GM10248 (cell line): ENCODE results near the gene CD200R1L.
"Not testable (repeated sequence)": the region's sequence is repeated elsewhere in the genome, so short reads cannot be mapped to it uniquely, and the experiment has no call there.

Source experiments
- CTCF ChIA-PET: fragments of 300-600 bp; sonication (Branson Sonifier 250); formaldehyde crosslinking; extraction: SDS; loops from one replicate; lab custom pipeline; 2021; ENCODE audit warnings: antibody characterized with exemption; lab: Yijun Ruan, JAX
- POLR2A ChIA-PET: fragments of 350-650 bp; sonication (Branson Sonifier 250); formaldehyde crosslinking; extraction: SDS; loops from one replicate; lab custom pipeline; 2020; ENCODE audit warnings: antibody characterized with exemption; lab: Yijun Ruan, JAX
- DNase-seq: peaks from one replicate; pipeline ENCODE4 v3.0.0; 2012; ENCODE audit errors: extremely low spot score
- CTCF ChIP-seq: IDR thresholded peaks from 2 replicates; pipeline ENCODE4 v1.5.1; 2012; ENCODE audit warnings: mild to moderate bottlenecking, low read depth; ENCODE audit errors: extremely low read depth, missing control alignments, control extremely low read depth

Gene CD200R1L

GRCh38 chr3:112858410-112859069 lies 11.9 kb upstream of the CD200R1L start:
- CTCF ChIA-PET = interaction anchor here (1.0 kb wide), 1 partner anchor 9 kb away, joined by 3 read pairs; no protein-coding TSS in a partner anchor
- DNase-seq = no peak
- TF ChIP-seq CTCF = no peak

GRCh38 chr3:112857526-112857925 lies 10.9 kb upstream of the CD200R1L start:
- TF ChIP-seq CTCF = no peak
- CTCF ChIA-PET = no interaction called here
- no peak for DNase-seq
- POLR2A ChIA-PET = no interaction called here

More at GRCh38 chr3:112858410-112859069, 11.9 kb upstream of the CD200R1L start:
- POLR2A ChIA-PET = interaction anchor here (0.7 kb wide), 1 partner anchor 505 kb away, joined by 3 read pairs; no protein-coding TSS in a partner anchor

- POLR2A ChIA-PET = no interaction called here
- no peak for DNase-seq
These were observed 9.9 kb upstream of the CD200R1L start for GRCh38 chr3:112856537-112856936.

GRCh38 chr3:112855883-112856282 lies 9.2 kb upstream of the CD200R1L start:
- ChIA-PET CTCF (interaction anchor here (0.9 to 1.1 kb wide), 3 partner anchors 15 to 123 kb away, joined by 3 to 5 read pairs (median 4); no protein-coding TSS in a partner anchor), POLR2A (no interaction called here)
- no peak for DNase-seq
- no peak for TF ChIP-seq CTCF

More at GRCh38 chr3:112856537-112856936, 9.9 kb upstream of the CD200R1L start:
- CTCF ChIA-PET = no interaction called here
- TF ChIP-seq CTCF = no peak

GRCh38 chr3:112855074-112855473 lies 8.4 kb upstream of the CD200R1L start:
- DNase-seq, POLR2A ChIA-PET: not testable (repeated sequence)
- CTCF ChIA-PET = interaction anchor here (0.9 to 1.2 kb wide), 4 partner anchors 14 to 124 kb away, joined by 3 to 5 read pairs (median 4); no protein-coding TSS in a partner anchor

GRCh38 chr3:112848196-112848595 lies 1.5 kb upstream of the CD200R1L start:
- ChIA-PET CTCF (interaction anchor here (1.2 to 1.9 kb wide), 5 partner anchors 14 to 165 kb away, joined by 3 to 6 read pairs (median 5); no protein-coding TSS in a partner anchor), POLR2A (no interaction called here)
- TF ChIP-seq CTCF = no peak
- no peak for DNase-seq

GRCh38 chr3:112847692-112848091 lies 1.0 kb upstream of the CD200R1L start:
- ChIA-PET CTCF (interaction anchor here (0.6 to 1.9 kb wide), 7 partner anchors 13 to 165 kb away, joined by 3 to 6 read pairs (median 4); no protein-coding TSS in a partner anchor), POLR2A (no interaction called here)
- TF ChIP-seq CTCF = no peak

More at GRCh38 chr3:112847692-112848091, 1.0 kb upstream of the CD200R1L start:
- DNase-seq = no peak
